Lower leg skin (tissue), 4 donors: ENCODE data around the gene ASB10. TPM values are rescaled to one million over a fixed set of nuclear protein-coding genes. Genes with fewer than 3 reads are reported as not detected.

ENCODE experiments used
- DNase-seq, 2 donors: peaks; one replicate each; pipeline ENCODE4 v3.0.0-alpha.2; 2019; ENCODE audit warnings: low spot score in 2 of 2
- H3K4me3 ChIP-seq: fragments of 200-600 bp; sonication (generic); 2 replicates; pipeline ENCODE4 v1.5.1; 2017; ENCODE audit warnings: mild to moderate bottlenecking, low read depth; ENCODE audit not compliant: poor library complexity, severe bottlenecking
- CTCF ChIP-seq, 3 donors: fragments of 450-650 bp; IDR thresholded peaks; one replicate each; pipeline ENCODE4 v1.5.1; 2016; ENCODE audit warnings: antibody characterized with exemption in 3 of 3, mild to moderate bottlenecking in 3 of 3, moderate library complexity in 2 of 3
- POLR2A ChIP-seq, 2 donors: fragments of 450-650 bp; IDR thresholded peaks; one replicate each; pipeline ENCODE4 v1.6.1; 2016 to 2017; ENCODE audit warnings: antibody characterized with exemption in 2 of 2, mild to moderate bottlenecking in 1 of 2, moderate library complexity in 1 of 2
- WGBS, 2 donors: methylation state at CpG; one replicate each; pipeline ENCODE4 v1.1.5; 2018; 5-methylcytosine and 5-hydroxymethylcytosine counted together
- intact Hi-C: fragments of 100-400 bp; cut with DNase I; formaldehyde crosslinking; loops from one replicate; pipeline ENCODE4 v1.15.0; 2023; ENCODE audit warnings: low total_unique reads
- total RNA-seq, 4 donors: library from RNA; depleted of rRNA; stranded (reverse); fragments of >200 nt; gene quantifications; one replicate each; pipeline ENCODE4 v1.1.0, GENCODE V29; 2016

ASB10 gene
- total RNA-seq, 4 donors from 2014 or later: not detected

- TF ChIP-seq POLR2A (IDR thresholded peaks at IDR 0.05): no peak
- intact Hi-C loops: no loop called here
- WGBS, 2 donors: 68 to 72% methylated on average over 8 to 12 of the region's 12 CpGs
- no peak overlapping the region for H3K4me3 ChIP-seq
- no peak for DNase-seq
These were observed 20.8 kb upstream of the ASB10 start for GRCh38 chr7:151207804-151208203.

GRCh38 chr7:151207315-151207714 lies 20.3 kb upstream of the ASB10 start:
- intact Hi-C loops: no loop called here

GRCh38 chr7:151206914-151207313 lies 19.9 kb upstream of the ASB10 start:
- intact Hi-C loops: no loop called here
- WGBS, 2 donors: 50 to 53% methylated on average over 9 of the region's 9 CpGs
- no peak overlapping the region for H3K4me3 ChIP-seq
- DNase-seq: no peak
- TF ChIP-seq CTCF (IDR thresholded peaks at IDR 0.05): no peak
- no peak for TF ChIP-seq POLR2A (IDR thresholded peaks at IDR 0.05)

More at GRCh38 chr7:151207315-151207714, 20.3 kb upstream of the ASB10 start:
- H3K4me3 ChIP-seq: no peak overlapping the region
- DNase-seq: no peak
- TF ChIP-seq POLR2A (IDR thresholded peaks at IDR 0.05) (no peak), CTCF (IDR thresholded peaks at IDR 0.05) (no peak)
- WGBS, 2 donors: 60 to 68% methylated on average over 9 of the region's 9 CpGs

GRCh38 chr7:151205730-151206129 lies 18.7 kb upstream of the ASB10 start:
- H3K4me3 ChIP-seq: no peak overlapping the region
- intact Hi-C loops: no loop called here
- WGBS, 2 donors: 66 to 68% methylated on average over 6 of the region's 6 CpGs
- TF ChIP-seq CTCF (IDR thresholded peaks at IDR 0.05): no peak
- no peak for TF ChIP-seq POLR2A (IDR thresholded peaks at IDR 0.05)
- no peak for DNase-seq

GRCh38 chr7:151204383-151205032 lies 17.5 kb upstream of the ASB10 start:
- TF ChIP-seq CTCF (IDR thresholded peaks at IDR 0.05) (no peak), POLR2A (IDR thresholded peaks at IDR 0.05) (no peak)
- 75 to 76% methylated on average over 19 to 39 of the region's 48 CpGs for WGBS, 2 donors
- H3K4me3 ChIP-seq: no peak overlapping the region
- intact Hi-C loops: no loop called here
- no peak for DNase-seq

- 94 to 96% methylated on average over 9 of the region's 9 CpGs for WGBS, 2 donors
- intact Hi-C loops: no loop called here
- TF ChIP-seq CTCF (IDR thresholded peaks at IDR 0.05) (no peak), POLR2A (IDR thresholded peaks at IDR 0.05) (no peak)
- DNase-seq: no peak
- no peak overlapping the region for H3K4me3 ChIP-seq
These were observed 15.8 kb upstream of the ASB10 start for GRCh38 chr7:151202836-151203235.
